Measurements from ENCODE around the gene STK32A. TPM values are rescaled to one million over a fixed set of nuclear protein-coding genes. Genes with fewer than 3 reads are reported as not detected.
A peak's percentile ranks its signal among the peaks of the same experiment; 100 is the strongest.

The STK32A gene
- total RNA-seq, 1 donor from 2014 or later, result 0.04 TPM

- ATAC-seq, result no peak
Measured at GRCh38 chr5:147393874-147394672, 159.2 kb downstream of the STK32A start.

DNA sequence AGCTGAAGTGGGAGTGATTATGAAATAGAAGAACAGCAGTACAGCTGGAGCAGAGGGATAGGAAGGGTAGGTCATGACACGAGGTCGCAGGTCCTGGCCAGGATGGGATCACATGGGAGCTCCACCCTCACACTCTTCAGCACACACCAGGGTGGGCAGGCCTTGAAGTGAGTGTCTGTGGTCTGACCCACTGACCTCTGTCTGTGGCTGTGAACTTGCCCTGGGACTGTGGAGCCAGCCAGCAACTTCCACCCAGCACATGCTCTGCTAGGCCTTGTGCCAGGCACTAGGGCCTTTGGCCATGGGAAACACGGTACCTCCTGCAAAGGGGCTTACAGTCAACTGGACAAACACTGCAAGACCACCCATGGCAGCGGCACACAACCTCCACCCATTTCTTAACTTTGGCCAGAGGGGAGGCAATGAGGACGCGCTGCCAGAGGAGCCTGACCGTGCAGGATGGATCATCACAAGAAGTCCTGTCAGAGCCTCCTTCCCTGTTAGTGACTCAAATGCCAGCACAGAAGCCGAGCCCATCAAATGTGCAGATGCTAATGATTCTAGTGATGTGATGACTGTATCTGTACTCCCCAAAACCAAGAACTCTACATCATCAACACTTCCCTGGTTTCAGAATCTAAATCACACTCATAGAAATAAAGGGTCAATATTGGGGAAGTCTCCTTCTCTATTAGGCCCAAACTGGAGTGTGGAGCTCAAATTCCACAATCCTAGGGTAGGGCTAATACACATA, 161.4 kb downstream of the STK32A start:
- ATAC-seq, result peak; percentile 52

DNA sequence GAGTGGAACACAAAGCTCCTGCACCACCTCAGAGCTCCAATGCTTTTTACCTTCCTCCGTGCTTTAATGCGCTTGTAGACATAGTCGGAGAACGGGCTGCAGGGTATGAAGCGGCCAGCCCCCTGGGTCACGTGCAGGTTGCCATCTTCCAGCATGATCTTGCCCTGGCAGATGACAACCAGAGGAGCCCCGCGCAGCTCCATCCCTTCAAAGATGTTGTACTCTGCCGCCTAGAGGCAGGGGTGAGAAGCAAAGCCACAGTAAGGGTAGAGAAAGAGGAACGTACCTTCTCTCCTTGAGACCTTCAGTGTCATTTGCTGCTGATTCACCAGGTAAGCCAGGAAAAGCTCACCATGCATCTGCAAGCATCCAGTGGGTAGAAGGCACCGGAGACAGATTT, 162.8 kb downstream of the STK32A start:
- ATAC-seq, result no peak

DNA sequence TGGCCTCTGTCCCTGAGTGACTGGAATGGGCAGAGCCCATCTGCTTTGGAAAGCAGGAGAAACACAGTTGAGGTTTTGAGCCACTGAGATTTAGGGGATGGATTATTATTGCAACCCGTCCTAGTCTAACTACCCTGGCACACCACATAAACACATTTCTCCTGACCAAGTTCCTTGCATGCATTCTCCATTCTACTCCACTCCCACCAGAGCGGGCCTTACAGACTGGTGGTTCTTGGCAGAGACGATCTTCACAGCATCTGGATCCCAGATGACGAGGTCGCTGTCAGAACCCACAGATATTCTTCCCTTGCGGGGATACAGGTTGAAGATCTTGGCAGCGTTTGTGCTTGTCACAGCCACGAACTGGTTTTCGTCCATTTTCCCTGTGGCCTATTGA, 164.0 kb downstream of the STK32A start:
- ATAC-seq, result no peak

GRCh38 chr5:147400126-147400809, 165.4 kb downstream of the STK32A start:
- ATAC-seq, result no peak

GRCh38 chr5:147400881-147401280, 166.1 kb downstream of the STK32A start:
- ATAC-seq, result no peak

DNA sequence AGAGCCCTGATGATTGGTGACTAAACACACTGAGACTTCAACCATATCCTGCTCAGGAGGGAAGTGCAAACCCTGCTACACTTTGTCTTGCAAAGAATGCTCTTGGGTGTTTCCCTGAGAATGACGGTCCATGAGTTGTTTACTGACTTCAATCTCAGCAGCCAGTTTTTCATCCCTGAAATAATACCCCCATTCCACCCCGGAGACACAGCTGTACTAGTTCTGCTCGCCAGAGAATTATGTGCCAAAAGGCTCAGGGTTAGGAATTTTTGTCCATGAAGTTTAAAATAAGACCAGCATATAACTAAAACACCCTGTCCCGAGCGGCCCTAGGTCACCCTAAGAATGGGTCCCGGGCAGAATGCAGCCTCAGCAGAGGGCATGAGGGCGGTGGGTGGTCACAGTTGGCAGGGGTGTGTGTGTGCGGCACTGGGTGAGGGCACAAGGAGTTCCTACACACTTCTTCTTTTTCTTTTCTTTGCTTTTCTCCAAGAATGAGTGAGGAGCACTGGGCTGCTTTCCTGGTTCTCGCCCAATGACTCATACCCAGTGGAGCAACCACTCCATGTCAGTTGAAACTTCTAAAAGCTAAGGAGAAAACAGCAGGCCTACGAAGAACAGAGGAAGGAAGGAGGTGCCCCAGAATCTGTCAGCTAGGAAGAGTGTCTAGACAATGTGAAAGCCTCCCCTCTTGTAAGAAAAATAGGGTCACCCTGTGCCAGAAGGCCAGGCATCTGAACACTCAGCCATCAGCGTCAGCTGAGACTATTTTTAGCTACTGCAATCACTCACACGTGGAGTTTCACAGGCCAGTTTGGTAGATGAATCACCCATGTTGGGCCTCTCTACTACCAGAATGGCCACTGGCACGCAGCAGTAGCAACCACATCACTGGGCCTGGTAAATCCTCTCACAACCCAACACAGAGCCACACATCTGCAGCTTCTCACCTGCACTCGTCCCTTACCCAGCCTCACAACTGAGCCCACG, 169.1 kb downstream of the STK32A start:
- ATAC-seq, result peak; percentile 85

DNA sequence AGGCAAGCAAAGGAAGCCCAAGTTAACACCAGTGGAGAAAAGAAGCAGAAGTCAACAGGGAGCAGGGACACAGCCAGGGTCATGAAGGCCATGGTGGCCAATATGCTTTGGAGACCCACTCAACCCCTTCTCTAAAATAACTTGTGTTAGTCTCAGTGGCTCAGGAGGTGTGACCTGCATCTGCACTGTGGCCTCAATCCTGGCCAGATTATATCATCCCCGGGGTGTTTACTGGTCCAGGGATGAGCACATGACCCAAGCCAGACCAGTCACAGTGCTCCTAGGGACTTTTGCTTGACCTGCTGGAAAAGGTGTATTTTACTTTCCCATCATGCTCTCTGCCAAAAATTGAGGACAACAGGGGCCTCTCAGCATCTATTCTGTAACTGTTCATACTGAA, 169.9 kb downstream of the STK32A start:
- ATAC-seq, result no peak

DNA sequence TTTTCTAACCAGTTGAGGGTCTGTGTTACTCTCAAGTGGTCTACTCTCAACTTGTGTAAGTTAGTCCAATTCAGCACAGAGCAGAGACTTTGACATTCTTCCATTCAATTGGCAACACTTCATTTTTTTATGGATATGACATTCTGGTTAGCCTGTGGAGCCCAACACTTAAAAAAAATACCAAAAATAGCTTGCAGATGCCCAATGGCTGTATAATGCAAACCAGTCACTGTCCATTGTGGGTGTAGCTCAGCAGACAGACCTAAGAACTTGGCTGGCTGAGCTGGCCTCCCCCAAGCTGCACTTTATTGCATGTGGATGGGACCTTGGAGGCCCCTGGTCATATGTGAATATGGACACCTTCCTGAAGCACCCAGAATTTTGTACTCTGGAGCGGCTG, 171.8 kb downstream of the STK32A start:
- no peak for ATAC-seq

DNA sequence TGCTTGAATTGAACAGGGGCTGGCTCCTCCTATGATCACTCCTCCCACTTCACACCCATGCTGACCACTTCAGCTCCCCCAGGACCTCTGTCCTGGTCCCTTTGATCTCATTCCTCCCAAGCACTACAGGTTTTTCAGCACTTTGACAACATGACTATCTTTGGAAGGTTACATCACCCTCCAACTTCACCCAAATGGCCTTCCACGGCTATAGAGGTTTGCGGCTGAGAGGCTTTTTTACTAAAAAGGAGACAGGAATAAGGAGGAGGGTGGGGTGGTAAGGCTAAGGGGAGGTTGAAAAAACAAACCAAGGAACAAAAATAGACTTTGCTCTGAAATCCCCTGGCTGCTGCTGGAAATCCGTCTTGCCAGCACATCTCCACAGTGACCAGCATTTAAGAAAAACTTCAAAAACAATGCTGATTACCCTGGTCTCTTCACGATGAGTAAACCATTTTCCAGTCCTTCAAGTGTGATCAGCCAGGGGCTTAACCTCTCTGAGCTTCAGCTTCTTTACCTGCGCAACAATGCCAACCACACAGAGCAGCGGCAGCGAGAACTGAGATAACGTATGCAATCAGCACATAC, 172.4 kb downstream of the STK32A start:
- no peak for ATAC-seq

DNA sequence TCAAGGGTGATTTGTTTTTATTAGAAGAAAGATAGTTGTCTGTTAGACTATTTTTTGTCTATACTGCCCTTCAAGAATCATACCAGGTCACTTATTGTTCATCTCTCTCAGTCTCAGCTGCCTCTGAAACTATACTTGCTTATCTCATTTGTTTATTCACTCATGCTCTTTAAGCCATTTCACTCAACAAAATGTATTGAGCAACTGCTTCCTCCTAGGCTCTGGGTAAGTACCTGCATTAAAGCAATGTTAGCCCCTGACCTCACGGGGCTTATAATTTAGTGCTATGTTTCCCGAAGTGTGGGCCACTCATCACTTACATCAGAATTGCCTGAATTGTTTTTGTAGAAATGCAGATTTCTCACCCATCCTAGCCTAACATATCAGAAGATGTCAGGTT, 174.2 kb downstream of the STK32A start:
- no peak for ATAC-seq

GRCh38 chr5:147410496-147411358, 175.9 kb downstream of the STK32A start:
- no peak for ATAC-seq

DNA sequence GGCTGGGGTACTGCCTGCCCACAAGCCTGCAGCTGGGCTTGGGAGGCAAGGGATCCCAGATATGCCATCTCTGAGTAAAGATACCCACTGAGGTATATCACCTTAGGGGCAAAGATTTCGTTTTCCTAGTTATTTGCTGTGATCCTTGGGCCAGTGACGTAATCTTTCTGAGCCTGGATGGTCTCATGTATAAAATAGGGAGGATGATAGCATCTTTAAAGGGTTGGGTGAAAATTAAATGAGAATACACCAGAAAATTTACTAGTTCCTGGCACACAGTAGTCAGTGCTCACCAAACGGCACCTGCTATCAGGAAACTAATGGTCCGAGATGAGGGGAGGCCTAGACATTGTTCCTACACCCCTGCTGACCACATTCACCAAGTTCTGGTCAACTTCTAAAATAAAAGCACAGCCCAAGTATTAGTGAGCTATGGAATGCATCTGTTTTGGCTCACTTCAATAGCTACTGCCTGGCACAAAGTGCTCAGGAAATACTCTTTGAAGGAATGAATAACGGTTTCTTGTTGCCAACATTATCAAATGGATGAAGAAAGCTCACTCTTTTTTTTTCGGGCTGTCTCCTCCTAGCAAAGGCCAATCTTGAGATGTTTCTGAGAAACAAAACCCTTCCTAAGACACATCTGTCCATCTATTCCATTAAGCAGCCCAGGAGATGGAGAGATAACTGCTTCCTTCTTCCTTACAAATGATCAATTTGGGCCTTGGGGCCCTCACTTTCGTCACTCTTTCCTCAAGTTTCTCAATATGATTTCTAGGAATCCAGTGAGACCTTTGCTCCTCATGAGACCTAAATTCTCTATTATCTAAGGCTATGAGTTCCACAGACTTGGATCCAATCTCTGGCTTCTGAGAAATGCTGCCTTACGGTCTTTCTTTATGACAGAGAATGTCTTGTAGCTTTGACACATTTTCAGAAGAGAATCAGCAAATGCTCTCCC, 176.8 kb downstream of the STK32A start:
- ATAC-seq, result no peak

GRCh38 chr5:147412561-147412960, 177.7 kb downstream of the STK32A start:
- no peak for ATAC-seq

DNA sequence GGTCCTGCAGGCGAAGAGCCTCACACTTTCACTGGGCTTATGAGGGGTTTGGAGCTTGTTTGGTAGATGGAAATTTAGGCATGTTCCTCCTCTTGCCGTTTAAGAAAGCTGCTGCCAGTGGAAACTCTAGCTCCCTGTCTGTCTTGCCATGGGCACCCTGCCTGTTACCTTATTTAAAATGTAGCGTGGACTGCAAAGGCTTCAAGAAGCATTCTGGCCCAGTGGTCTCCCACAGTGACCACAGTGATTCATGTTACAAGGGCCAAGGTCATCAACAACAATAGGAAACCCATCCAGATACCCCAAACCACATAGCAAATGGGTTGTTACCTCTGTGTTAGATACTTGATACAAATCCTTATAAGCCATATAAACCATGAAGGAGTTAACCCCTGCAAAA, 178.4 kb downstream of the STK32A start:
- no peak for ATAC-seq

DNA sequence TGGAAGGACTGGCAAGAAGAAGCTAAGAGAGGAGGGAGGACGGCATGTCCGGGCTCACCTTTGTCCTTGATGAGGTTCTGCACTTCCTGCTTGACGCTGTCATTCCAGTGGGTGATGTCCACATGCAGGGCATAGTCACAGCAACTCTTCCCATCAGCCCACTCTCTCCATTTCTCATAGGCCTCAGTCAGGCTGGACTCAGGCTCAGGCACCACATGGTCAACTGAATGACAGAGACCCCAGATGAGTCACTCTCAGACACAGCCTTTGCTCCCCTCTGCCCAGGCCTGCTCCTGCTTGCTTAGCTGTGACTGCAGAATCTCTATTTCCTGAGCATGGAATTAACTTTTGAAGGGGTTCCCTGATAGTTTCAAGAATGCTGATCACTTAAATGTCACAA, 180.8 kb downstream of the STK32A start:
- peak; percentile 35 for ATAC-seq

- peak; percentile 86 for ATAC-seq
Measured at GRCh38 chr5:147417135-147417813, 182.4 kb downstream of the STK32A start.

GRCh38 chr5:147418613-147419012, 183.8 kb downstream of the STK32A start:
- ATAC-seq, result no peak

All from esophagus mucosa (tissue), 1 donor.